ENCODE results near the gene ATP8B4.
"Not testable (repeated sequence)": the region's sequence is repeated elsewhere in the genome, so short reads cannot be mapped to it uniquely, and the experiment has no call there.

The ATP8B4 gene

GRCh38 chr15:50095938-50096821 lies 22.9 kb downstream of the ATP8B4 start:
- ATAC-seq: no peak
- TF ChIP-seq SNAI2 (CRISPR knock-in tag; IDR thresholded peaks at IDR 0.05) (no peak), RARB (CRISPR knock-in tag; IDR thresholded peaks at IDR 0.05) (no peak), ISL1 (CRISPR knock-in tag; IDR thresholded peaks at IDR 0.05) (no peak), ZNF565 (CRISPR knock-in tag; conservative IDR thresholded peaks at IDR 0.05; ENCODE audit: low read depth) (no peak), ARNTL (CRISPR knock-in tag; IDR thresholded peaks at IDR 0.05; ENCODE audit: borderline replicate concordance, low read depth) (no peak), TCF4 (CRISPR knock-in tag; IDR thresholded peaks at IDR 0.05; ENCODE audit: borderline replicate concordance) (no peak), ZC3H10 (CRISPR knock-in tag; IDR thresholded peaks at IDR 0.05) (no peak), ZNF70 (CRISPR knock-in tag; IDR thresholded peaks at IDR 0.05) (no peak), TSHZ2 (CRISPR knock-in tag; IDR thresholded peaks at IDR 0.05) (no peak), BACH2 (CRISPR knock-in tag; IDR thresholded peaks at IDR 0.05; ENCODE audit: borderline replicate concordance) (no peak), GLIS3 (CRISPR knock-in tag; IDR thresholded peaks at IDR 0.05) (no peak), ZNF8 (CRISPR knock-in tag; IDR thresholded peaks at IDR 0.05) (no peak), ZFP3 (CRISPR knock-in tag; IDR thresholded peaks at IDR 0.05) (no peak), ZFP30 (CRISPR knock-in tag; IDR thresholded peaks at IDR 0.05) (no peak), ESRRG (CRISPR knock-in tag; IDR thresholded peaks at IDR 0.05) (no peak)
- TF ChIP-seq, protein P1, sequence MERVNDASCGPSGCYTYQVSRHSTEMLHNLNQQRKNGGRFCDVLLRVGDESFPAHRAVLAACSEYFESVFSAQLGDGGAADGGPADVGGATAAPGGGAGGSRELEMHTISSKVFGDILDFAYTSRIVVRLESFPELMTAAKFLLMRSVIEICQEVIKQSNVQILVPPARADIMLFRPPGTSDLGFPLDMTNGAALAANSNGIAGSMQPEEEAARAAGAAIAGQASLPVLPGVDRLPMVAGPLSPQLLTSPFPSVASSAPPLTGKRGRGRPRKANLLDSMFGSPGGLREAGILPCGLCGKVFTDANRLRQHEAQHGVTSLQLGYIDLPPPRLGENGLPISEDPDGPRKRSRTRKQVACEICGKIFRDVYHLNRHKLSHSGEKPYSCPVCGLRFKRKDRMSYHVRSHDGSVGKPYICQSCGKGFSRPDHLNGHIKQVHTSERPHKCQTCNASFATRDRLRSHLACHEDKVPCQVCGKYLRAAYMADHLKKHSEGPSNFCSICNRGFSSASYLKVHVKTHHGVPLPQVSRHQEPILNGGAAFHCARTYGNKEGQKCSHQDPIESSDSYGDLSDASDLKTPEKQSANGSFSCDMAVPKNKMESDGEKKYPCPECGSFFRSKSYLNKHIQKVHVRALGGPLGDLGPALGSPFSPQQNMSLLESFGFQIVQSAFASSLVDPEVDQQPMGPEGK (CRISPR knock-in tag; IDR thresholded peaks at IDR 0.05; ENCODE audit: borderline replicate concordance): no peak
- TF ChIP-seq, protein P2, sequence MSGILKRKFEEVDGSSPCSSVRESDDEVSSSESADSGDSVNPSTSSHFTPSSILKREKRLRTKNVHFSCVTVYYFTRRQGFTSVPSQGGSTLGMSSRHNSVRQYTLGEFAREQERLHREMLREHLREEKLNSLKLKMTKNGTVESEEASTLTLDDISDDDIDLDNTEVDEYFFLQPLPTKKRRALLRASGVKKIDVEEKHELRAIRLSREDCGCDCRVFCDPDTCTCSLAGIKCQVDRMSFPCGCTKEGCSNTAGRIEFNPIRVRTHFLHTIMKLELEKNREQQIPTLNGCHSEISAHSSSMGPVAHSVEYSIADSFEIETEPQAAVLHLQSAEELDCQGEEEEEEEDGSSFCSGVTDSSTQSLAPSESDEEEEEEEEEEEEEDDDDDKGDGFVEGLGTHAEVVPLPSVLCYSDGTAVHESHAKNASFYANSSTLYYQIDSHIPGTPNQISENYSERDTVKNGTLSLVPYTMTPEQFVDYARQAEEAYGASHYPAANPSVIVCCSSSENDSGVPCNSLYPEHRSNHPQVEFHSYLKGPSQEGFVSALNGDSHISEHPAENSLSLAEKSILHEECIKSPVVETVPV (CRISPR knock-in tag; IDR thresholded peaks at IDR 0.05): no peak
- TF ChIP-seq, protein P3, sequence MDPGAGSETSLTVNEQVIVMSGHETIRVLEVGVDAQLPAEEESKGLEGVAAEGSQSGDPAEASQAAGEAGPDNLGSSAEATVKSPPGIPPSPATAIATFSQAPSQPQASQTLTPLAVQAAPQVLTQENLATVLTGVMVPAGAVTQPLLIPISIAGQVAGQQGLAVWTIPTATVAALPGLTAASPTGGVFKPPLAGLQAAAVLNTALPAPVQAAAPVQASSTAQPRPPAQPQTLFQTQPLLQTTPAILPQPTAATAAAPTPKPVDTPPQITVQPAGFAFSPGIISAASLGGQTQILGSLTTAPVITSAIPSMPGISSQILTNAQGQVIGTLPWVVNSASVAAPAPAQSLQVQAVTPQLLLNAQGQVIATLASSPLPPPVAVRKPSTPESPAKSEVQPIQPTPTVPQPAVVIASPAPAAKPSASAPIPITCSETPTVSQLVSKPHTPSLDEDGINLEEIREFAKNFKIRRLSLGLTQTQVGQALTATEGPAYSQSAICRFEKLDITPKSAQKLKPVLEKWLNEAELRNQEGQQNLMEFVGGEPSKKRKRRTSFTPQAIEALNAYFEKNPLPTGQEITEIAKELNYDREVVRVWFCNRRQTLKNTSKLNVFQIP (CRISPR knock-in tag; IDR thresholded peaks at IDR 0.05; ENCODE audit: borderline replicate concordance, low read depth): no peak

- ATAC-seq: not testable (repeated sequence)
Observed at GRCh38 chr15:50089386-50089785, 29.6 kb downstream of the ATP8B4 start.

- no peak for TF ChIP-seq TOX (CRISPR knock-in tag; IDR thresholded peaks at IDR 0.05; ENCODE audit: borderline replicate concordance)
- TF ChIP-seq ESRRG (CRISPR knock-in tag; IDR thresholded peaks at IDR 0.05): no peak
- TF ChIP-seq, protein P1 (CRISPR knock-in tag; IDR thresholded peaks at IDR 0.05; ENCODE audit: borderline replicate concordance): no peak
- TF ChIP-seq ZC3H10 (CRISPR knock-in tag; IDR thresholded peaks at IDR 0.05): no peak
- TF ChIP-seq, protein P4, sequence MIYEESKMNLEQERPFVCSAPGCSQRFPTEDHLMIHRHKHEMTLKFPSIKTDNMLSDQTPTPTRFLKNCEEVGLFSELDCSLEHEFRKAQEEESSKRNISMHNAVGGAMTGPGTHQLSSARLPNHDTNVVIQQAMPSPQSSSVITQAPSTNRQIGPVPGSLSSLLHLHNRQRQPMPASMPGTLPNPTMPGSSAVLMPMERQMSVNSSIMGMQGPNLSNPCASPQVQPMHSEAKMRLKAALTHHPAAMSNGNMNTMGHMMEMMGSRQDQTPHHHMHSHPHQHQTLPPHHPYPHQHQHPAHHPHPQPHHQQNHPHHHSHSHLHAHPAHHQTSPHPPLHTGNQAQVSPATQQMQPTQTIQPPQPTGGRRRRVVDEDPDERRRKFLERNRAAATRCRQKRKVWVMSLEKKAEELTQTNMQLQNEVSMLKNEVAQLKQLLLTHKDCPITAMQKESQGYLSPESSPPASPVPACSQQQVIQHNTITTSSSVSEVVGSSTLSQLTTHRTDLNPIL (CRISPR knock-in tag; IDR thresholded peaks at IDR 0.05; ENCODE audit: low read depth): no peak
- no peak for TF ChIP-seq ZNF8 (CRISPR knock-in tag; IDR thresholded peaks at IDR 0.05)
- no peak for ATAC-seq
Observed at GRCh38 chr15:50084932-50085331, 34.1 kb downstream of the ATP8B4 start.
